ENCODE measurements around the gene AOC3.

AOC3 gene, protein sequence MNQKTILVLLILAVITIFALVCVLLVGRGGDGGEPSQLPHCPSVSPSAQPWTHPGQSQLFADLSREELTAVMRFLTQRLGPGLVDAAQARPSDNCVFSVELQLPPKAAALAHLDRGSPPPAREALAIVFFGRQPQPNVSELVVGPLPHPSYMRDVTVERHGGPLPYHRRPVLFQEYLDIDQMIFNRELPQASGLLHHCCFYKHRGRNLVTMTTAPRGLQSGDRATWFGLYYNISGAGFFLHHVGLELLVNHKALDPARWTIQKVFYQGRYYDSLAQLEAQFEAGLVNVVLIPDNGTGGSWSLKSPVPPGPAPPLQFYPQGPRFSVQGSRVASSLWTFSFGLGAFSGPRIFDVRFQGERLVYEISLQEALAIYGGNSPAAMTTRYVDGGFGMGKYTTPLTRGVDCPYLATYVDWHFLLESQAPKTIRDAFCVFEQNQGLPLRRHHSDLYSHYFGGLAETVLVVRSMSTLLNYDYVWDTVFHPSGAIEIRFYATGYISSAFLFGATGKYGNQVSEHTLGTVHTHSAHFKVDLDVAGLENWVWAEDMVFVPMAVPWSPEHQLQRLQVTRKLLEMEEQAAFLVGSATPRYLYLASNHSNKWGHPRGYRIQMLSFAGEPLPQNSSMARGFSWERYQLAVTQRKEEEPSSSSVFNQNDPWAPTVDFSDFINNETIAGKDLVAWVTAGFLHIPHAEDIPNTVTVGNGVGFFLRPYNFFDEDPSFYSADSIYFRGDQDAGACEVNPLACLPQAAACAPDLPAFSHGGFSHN

DNA sequence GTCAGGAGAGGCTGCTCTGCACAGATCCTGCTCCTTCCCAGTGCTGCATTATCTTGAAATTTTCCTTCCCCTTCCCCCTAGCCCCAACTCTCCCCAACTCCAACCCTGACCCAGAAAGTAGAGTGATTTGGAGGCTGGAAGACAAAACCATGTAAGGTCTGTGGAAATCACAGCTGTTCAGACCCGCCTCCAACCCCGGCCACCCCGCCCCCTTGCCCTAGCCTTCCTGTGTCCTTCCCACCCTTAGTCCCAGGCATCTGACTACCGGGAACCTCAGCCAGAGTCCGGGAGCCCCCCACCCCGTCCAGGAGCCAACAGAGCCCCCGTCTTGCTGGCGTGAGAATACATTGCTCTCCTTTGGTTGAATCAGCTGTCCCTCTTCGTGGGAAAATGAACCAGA is at the start of gene AOC3:
TSS of gene AOC3 (plus strand) at position 246 of the 400 bp plus-strand sequence. CDS start at position 391, 145 bp downstream.
- DNase-seq (ENCODE audit: low read depth) = no peak

GRCh38 chr17:42803074-42803883 is 47.7 kb upstream of the AOC3 start:
- DNase-seq (ENCODE audit: low read depth) = no peak

GRCh38 chr17:42804918-42805367 is 46.1 kb upstream of the AOC3 start:
- DNase-seq (ENCODE audit: low read depth) = no peak

DNA sequence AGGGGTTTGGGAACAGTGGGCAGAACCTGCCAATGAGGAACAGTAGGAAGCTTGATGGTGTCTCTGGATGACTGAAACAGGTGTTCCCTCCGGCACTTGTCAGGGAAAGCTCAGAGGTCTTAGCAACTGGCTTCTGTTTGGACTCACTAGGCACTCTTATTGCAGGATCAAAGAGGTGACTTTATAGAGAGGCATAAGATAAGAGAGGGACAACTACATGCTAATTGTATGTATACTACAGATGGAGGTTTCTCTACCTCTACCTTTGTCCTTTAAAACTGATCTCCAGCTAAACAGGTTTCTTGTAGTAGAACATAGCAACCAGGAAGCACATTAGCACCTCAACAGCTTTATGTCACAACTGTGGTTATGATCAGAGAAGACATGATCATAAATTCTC is 44.8 kb upstream of the AOC3 start:
- no peak for DNase-seq (ENCODE audit: low read depth)

DNA sequence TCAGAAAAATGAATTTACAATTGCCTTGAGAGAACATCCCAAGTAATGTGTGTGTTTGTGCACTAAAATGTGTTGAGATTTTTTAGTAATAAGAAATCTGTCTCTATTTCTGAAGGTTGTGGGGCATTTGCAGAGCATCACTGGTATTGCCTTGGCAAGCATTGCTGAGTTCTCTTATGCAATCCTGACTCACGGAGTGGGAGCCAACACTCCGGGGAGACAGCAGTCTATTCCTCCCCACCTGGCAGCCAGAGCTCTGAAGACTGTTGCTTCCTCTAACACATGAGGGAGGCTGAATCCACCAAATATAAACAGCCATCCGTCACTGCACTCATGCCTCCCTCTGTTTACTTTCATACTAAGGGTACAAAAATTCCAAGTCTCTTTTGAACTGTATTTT is 41.7 kb upstream of the AOC3 start:
- DNase-seq (ENCODE audit: low read depth) = no peak

DNA sequence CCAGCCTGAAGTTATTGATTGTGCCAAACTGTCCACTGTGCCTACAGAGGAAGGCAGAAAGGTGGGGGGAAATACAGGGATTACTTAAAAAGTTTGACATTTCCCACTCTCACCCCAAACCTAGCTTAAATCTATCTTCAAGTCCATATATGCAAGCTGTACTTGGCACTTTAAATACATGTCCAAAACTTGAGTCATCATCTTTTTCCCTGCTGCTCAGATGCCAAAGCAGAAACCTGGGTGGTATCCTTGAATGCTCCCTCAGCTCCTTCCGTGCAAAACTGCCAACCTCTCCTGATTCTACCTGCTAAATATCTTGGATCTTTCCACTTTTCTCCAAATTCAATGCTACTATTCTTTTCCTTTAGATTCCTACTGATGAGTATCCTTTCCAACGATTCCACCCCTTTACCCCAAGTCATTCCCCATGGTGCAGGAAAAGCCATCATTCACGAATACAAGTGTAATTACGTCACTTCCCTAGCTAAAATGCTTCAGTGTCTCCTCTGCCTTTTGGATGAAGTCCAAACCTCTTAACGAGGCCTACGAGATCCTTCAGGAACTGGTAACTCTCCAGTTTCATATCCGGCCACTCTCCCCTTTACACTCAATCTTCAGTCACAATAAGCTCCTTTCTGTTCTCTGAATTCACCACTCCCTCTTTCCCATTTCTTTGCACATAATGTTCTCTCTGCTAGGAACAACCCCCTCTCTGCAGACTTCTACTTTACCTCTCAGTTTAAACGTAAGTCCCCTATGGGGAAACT is 36.2 kb upstream of the AOC3 start:
- no peak for DNase-seq (ENCODE audit: low read depth)

DNA sequence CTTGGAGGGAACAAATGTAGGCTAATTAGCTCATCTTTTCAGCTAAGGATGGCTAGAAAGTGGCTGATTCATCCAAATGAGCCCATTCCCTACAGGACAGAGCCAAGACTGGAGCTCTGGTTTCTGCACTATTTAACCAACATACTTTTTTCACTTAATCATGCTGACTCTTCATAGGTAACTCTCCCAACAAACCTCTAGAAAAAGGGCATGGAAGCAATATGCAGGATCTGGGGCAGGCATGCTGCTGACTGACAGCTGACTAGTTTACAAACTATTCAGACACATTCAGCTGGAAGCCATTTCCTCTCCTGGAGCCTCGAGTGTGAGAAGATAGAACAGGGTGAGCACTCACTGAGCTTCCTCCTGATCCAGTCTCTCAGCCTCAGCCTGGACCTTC is 33.1 kb upstream of the AOC3 start:
- no peak for DNase-seq (ENCODE audit: low read depth)

DNA sequence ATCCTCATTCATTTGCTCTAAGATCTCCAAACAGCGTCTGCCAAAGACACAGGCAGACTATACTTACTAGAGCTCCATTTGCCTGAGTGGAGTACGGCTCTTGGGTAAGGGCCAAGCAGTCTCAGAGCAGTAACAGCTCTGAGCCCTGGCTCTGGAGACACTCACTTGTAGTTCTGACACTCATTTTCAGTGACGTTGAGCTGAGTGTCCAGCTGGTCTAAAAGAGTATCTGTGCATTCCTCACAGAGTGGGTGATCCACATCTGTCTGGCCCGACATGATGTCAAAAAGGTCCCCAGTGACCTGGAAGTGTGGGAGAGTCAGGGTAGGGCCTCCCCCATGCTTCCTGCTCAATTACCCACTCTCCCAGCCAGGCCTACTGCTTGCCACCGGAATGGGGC is 32.6 kb upstream of the AOC3 start:
- no peak for DNase-seq (ENCODE audit: low read depth)

- no peak for DNase-seq (ENCODE audit: low read depth)
Observed at GRCh38 chr17:42819939-42820535, 31.0 kb upstream of the AOC3 start.

GRCh38 chr17:42821176-42821575 is 29.8 kb upstream of the AOC3 start:
- DNase-seq (ENCODE audit: low read depth) = no peak

- no peak for DNase-seq (ENCODE audit: low read depth)
Observed at GRCh38 chr17:42827472-42827871, 23.5 kb upstream of the AOC3 start.

DNA sequence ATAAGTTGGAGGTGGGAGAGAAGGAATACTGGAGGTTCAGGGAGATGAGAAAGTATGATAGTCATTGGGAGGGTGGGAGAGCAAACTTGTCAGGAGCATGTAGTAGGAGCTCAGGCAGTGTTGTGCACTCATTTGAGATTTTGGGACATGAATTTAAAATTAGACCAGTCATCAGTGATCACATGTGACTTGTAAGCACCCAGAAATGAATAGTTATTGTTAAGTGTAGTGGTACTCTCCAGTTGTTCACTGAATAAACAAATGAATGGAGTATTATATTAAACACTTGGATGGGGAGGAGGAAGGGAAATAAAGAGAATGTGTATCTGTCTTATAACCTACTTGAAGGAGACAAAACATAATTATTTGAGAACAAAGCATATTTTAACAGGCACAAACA is 20.0 kb upstream of the AOC3 start:
- DNase-seq (ENCODE audit: low read depth) = no peak

- DNase-seq (ENCODE audit: low read depth) = no peak
Observed at GRCh38 chr17:42832213-42832933, 18.6 kb upstream of the AOC3 start.

DNA sequence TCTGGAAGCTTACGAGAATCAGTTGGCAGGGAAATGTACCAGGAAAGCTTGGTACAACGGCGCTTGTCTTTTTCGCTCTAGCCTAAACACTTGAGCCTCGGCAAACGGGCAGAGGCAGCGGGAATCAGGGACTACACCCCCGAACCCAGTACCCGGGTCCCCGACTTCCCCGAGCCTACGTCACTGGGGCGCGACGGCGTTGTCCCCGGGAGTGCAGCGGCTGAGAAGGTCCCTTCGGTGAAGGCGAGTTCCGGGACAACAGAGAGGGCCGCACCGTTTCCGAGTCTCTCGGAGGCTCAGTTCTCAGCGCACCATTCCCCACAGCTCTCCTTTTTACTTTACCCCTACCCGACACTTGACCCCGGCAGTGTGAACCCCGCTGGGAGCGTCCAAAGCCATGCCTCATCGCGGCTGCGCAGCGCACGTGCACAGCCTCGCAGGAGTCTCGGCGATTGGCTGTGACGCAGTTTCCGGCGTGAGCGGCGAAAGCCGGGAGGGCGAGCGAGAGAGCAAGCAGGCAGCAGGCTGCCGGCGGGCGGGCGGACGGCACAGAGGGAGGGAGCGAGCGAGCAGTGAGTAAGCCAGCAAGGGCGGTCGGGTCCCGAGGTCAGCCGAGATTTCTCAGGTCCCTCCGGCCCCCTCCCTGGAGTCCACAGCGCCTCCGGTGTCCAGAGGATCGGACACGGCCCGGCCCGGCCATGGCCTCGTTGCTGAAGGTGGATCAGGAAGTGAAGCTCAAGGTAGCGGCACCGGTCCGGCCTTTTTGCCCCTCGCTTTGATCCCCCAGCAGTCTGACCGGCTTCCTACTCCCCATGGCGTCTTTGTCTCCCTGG is 17.8 kb upstream of the AOC3 start, which contains the start of gene PSME3:
TSS of gene PSME3 (plus strand) at position 464 of the 833 bp plus-strand sequence. CDS start at position 699, 235 bp downstream.
- peak; percentile 81 for DNase-seq (ENCODE audit: low read depth)

- DNase-seq (ENCODE audit: low read depth) = no peak
Observed at GRCh38 chr17:42833767-42834422, 17.1 kb upstream of the AOC3 start.

DNA sequence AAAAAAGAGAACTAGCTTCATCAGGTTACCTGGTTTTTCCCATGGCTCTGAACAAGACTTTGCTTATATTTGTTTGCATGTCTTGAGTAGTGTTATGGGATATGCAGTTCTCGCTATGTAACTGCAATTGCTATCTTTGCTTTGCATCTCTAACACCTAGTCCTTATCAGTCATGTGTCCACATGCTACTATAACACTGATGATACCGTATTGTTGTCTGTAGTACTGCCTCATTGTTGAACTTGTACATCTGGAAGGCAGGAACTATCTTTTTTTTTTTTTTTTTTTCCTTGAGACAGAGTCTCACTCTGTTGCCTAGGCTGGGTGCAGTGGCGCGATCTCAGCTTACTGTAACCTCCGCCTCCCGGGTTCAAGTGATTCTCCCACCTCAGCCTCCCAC is 15.3 kb upstream of the AOC3 start:
- DNase-seq (ENCODE audit: low read depth) = no peak

DNA sequence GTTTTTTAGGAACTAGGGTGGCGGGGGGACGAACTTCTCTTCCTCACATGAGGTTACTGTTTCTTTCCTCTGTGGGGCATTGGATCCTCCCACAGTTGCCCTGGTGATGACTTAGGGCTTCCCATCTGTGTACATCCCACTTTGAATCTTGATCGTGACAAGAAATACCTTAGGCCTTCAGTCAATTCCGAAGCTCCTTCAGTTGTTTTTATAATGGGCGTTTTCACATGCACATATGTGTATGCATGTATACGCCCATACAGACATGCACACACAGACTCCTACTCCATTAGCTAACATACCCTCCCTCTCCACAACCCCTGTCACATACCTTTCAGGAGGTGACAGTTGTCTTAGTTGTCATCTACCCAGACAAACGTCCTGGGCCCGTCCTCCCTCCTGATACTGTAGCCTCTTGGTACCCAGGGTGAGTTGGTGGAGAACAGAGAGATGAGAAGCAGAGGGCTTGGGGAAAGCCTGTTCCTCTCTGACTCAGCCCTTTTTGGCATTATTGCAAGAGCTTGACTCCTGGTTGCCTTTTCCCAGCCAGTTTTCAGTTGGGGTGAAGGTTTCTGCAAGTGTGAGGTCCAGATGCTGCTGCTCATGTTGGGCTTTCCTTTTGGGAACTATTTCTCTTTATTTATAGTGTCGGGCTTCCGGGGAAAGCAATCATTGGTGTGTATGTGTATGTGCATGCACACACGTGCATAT is 8.9 kb upstream of the AOC3 start:
- no peak for DNase-seq (ENCODE audit: low read depth)

DNA sequence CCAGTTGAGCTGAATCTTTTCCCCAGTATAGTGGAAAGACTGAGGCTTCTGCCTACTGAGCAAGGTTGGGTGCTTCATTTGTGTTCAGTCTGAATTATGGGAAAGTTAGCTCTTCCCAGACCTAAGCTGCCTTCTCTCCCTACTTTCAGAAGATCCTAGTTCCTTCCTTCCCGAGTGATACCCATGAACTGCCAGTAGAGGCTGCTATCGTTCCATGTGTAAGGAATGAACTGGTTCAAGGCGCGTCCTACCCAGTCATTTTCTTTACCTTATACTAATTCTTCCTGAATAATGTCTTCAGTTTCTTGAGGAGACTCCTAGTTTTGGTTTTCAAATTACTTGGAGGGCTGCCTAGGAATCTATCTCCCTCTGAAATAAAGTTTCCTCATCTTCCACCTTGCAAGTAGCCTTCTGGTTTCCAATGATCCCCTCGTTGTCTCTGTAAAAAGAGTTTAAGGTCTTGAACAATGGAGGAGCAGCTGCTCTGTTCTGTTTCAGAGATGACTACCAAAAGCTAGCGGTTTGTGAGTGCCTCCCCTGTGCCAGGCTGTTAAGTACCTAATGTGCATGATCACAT is 7.6 kb upstream of the AOC3 start:
- DNase-seq (ENCODE audit: low read depth) = no peak

Measured in activated T-helper 1 cell treated with Interleukin-2 at 50 U/mL for 16 hours (primary cell).